GM23338 (cell line): ENCODE measurements around the gene ARHGEF19. TPM values are rescaled to one million over a fixed set of nuclear protein-coding genes. Genes with fewer than 3 reads are reported as not detected.

Experiments
- ATAC-seq: fragments of 200-7000 bp; cut with Tn5 transposase; 3 replicates; pipeline ENCODE4 v1.9.1; 2020
- DNase-seq: peaks from one replicate; pipeline ENCODE4 v3.0.0-alpha.2; 2015; ENCODE audit warnings: low spot score
- H2AFZ ChIP-seq: fragments of 200-600 bp; sonication (generic); 2 replicates; pipeline ENCODE4 v1.8.0; 2016; ENCODE audit warnings: antibody characterized with exemption, mild to moderate bottlenecking, moderate library complexity
- H3F3A ChIP-seq: fragments of 200-600 bp; sonication (generic); replicated peaks from 2 replicates; pipeline ENCODE4 v1.8.0; 2017; ENCODE audit warnings: antibody characterized with exemption, mixed run types, low read depth
- H3K27ac ChIP-seq: fragments of 200-600 bp; sonication (generic); 2 replicates; pipeline ENCODE4 v1.6.1; 2016; ENCODE audit warnings: low read depth
- H3K27me3 ChIP-seq: fragments of 200-600 bp; sonication (generic); 2 replicates; pipeline ENCODE4 v1.8.0; 2016; ENCODE audit warnings: mild to moderate bottlenecking, mixed run types, moderate library complexity; ENCODE audit not compliant: insufficient read depth
- H3K36me3 ChIP-seq: fragments of 200-600 bp; sonication (generic); 2 replicates; pipeline ENCODE4 v1.8.0; 2016; ENCODE audit warnings: mild to moderate bottlenecking; ENCODE audit not compliant: insufficient read depth
- H3K4me1 ChIP-seq: fragments of 200-600 bp; sonication (generic); 2 replicates; pipeline ENCODE4 v1.8.0; 2016; ENCODE audit warnings: mild to moderate bottlenecking, moderate library complexity; ENCODE audit not compliant: insufficient read depth
- H3K4me2 ChIP-seq: fragments of 200-600 bp; sonication (generic); 2 replicates; pipeline ENCODE4 v1.7.1; 2017; ENCODE audit warnings: mixed run types
- H3K4me3 ChIP-seq: fragments of 200-600 bp; sonication (generic); 2 replicates; pipeline ENCODE4 v1.6.1; 2016; ENCODE audit warnings: mixed run types
- H3K79me2 ChIP-seq: fragments of 200-600 bp; sonication (generic); replicated peaks from 2 replicates; pipeline ENCODE4 v1.8.0; 2017; ENCODE audit warnings: mild to moderate bottlenecking; ENCODE audit not compliant: insufficient read depth
- H3K9me2 ChIP-seq: fragments of 200-600 bp; sonication (generic); 2 replicates; pipeline ENCODE4 v1.8.0; 2017; ENCODE audit not compliant: insufficient read depth
- H4K20me1 ChIP-seq: fragments of 200-600 bp; sonication (generic); replicated peaks from 2 replicates; pipeline ENCODE4 v1.8.0; 2017; ENCODE audit warnings: mild to moderate bottlenecking; ENCODE audit not compliant: insufficient read depth
- H3K27ac Mint-ChIP-seq: 2 replicates; pipeline ENCODE4 v1.8.0; 2020; ENCODE audit warnings: inconsistent platforms, mild to moderate bottlenecking, moderate library complexity, mixed read lengths
- H3K27me3 Mint-ChIP-seq: 3 replicates; pipeline ENCODE4 v1.8.0; 2022; ENCODE audit warnings: low read depth, mild to moderate bottlenecking, moderate library complexity, mixed read lengths, inconsistent platforms; ENCODE audit not compliant: insufficient read depth, poor library complexity
- H3K36me3 Mint-ChIP-seq: 3 replicates; pipeline ENCODE4 v1.8.0; 2021; ENCODE audit warnings: low read depth, mild to moderate bottlenecking, inconsistent platforms, moderate library complexity, mixed read lengths
- H3K4me1 Mint-ChIP-seq: 3 replicates; pipeline ENCODE4 v1.8.0; 2020; ENCODE audit warnings: mild to moderate bottlenecking, inconsistent platforms, mixed read lengths
- H3K4me3 Mint-ChIP-seq: 3 replicates; pipeline ENCODE4 v1.8.0; 2021; ENCODE audit warnings: moderate library complexity, mild to moderate bottlenecking, inconsistent platforms, mixed read lengths
- H3K9me3 Mint-ChIP-seq: 3 replicates; pipeline ENCODE4 v1.8.0; 2020; ENCODE audit warnings: moderate library complexity, mild to moderate bottlenecking, inconsistent platforms, mixed read lengths
- CREB1 ChIP-seq: fragments of 250-450 bp; sonication (Bioruptor Pico); IDR thresholded peaks from 2 replicates; pipeline ENCODE4 v1.5.0; 2020; ENCODE audit warnings: low read depth, mild to moderate bottlenecking, moderate library complexity
- EZH2 ChIP-seq: fragments of 200-600 bp; sonication (generic); IDR thresholded peaks from one replicate; pipeline ENCODE4 v1.8.0; 2017; ENCODE audit warnings: antibody characterized with exemption, mild to moderate bottlenecking, low read depth; ENCODE audit not compliant: unreplicated experiment
- EZH2phosphoT487 ChIP-seq: fragments of 200-600 bp; sonication (generic); IDR thresholded peaks from one replicate; pipeline ENCODE4 v1.8.1; 2018; ENCODE audit warnings: antibody characterized with exemption; ENCODE audit not compliant: unreplicated experiment
- JUNB ChIP-seq: IDR thresholded peaks from one replicate; pipeline ENCODE4 v1.6.1; 2016; ENCODE audit warnings: antibody characterized with exemption; ENCODE audit not compliant: unreplicated experiment
- POLR2AphosphoS5 ChIP-seq: IDR thresholded peaks from 2 replicates; pipeline ENCODE4 v1.6.1; 2016; ENCODE audit warnings: antibody characterized with exemption, low read depth
- polyA plus RNA-seq: library from polyadenylated mRNA; unstranded; fragments of >200 nt; fragmentation: Nextera tagmentation; extraction: Ambion mirVana; gene quantifications from 2 replicates; pipeline ENCODE4 v1.2.1, GENCODE V29; 2016
- total RNA-seq: library from RNA; depleted of rRNA; stranded (reverse); fragments of >200 nt; shearing (Covaris generic); gene quantifications from 2 replicates; pipeline ENCODE4 v1.2.3, GENCODE V29; 2014
- TF ChIP-seq, protein P1 (sequence below): IDR thresholded peaks from one replicate; pipeline ENCODE4 v1.6.1; 2018; ENCODE audit warnings: antibody characterized with exemption; ENCODE audit not compliant: unreplicated experiment
- TF ChIP-seq, protein P2 (sequence below): IDR thresholded peaks from 2 replicates; pipeline ENCODE4 v1.6.1; 2016; ENCODE audit warnings: antibody characterized with exemption
- TF ChIP-seq, protein P3 (sequence below): fragments of 250-450 bp; sonication (Bioruptor Pico); IDR thresholded peaks from 2 replicates; pipeline ENCODE4 v1.5.0; 2020; ENCODE audit warnings: mild to moderate bottlenecking, moderate library complexity

Gene ARHGEF19
- total and polyA plus RNA-seq, 2 experiments from 2014 or later = 19.5 to 46.4 TPM

DNA sequence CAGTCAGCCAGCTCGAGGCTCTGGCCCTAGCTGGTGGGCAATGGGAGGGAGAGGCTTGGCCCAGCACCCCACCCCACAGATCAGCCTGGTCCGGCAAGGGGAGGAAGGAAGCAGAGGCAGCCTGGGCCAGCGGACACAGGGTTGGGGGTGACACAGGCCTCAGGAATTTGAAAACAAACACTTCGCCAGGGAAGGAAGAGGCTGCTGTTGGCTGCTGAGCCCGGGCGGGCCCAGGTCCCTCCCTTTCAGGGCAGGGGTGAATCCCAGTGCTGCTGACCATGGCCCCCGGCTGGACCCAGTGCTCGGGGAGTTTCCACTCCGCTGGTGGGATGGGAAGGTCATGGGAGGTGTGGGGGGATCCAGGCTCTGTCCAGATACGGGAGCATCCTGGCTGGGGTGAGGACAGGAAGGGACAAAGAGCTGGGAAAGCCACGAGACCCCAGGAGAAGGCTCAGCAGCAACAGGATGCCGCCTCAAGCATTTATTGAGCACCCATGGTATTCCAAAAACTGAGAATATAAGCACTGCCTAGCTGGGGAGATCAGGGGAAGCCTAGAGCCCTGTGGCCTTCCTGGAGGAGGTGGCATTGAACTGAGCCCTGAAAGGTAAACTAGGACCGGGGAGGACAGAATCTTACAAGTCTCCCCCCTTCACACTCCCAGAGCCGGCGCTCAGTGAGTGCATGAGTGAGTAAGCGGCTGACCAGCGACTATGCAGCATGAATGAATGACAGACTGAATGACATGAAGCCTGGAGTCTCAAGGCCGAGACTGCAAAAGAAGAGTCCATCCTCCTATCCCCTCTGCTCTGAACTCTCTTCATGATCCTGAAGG lies 30.3 kb downstream of the ARHGEF19 start:
- TF ChIP-seq EZH2phosphoT487 (no peak), POLR2AphosphoS5 (no peak), EZH2 (no peak)
- TF ChIP-seq, protein P1, sequence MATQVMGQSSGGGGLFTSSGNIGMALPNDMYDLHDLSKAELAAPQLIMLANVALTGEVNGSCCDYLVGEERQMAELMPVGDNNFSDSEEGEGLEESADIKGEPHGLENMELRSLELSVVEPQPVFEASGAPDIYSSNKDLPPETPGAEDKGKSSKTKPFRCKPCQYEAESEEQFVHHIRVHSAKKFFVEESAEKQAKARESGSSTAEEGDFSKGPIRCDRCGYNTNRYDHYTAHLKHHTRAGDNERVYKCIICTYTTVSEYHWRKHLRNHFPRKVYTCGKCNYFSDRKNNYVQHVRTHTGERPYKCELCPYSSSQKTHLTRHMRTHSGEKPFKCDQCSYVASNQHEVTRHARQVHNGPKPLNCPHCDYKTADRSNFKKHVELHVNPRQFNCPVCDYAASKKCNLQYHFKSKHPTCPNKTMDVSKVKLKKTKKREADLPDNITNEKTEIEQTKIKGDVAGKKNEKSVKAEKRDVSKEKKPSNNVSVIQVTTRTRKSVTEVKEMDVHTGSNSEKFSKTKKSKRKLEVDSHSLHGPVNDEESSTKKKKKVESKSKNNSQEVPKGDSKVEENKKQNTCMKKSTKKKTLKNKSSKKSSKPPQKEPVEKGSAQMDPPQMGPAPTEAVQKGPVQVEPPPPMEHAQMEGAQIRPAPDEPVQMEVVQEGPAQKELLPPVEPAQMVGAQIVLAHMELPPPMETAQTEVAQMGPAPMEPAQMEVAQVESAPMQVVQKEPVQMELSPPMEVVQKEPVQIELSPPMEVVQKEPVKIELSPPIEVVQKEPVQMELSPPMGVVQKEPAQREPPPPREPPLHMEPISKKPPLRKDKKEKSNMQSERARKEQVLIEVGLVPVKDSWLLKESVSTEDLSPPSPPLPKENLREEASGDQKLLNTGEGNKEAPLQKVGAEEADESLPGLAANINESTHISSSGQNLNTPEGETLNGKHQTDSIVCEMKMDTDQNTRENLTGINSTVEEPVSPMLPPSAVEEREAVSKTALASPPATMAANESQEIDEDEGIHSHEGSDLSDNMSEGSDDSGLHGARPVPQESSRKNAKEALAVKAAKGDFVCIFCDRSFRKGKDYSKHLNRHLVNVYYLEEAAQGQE = no peak
- TF ChIP-seq, protein P2, sequence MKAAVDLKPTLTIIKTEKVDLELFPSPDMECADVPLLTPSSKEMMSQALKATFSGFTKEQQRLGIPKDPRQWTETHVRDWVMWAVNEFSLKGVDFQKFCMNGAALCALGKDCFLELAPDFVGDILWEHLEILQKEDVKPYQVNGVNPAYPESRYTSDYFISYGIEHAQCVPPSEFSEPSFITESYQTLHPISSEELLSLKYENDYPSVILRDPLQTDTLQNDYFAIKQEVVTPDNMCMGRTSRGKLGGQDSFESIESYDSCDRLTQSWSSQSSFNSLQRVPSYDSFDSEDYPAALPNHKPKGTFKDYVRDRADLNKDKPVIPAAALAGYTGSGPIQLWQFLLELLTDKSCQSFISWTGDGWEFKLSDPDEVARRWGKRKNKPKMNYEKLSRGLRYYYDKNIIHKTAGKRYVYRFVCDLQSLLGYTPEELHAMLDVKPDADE = no peak
- no peaks in the 10 kb centered on the region for H3K79me2 ChIP-seq
- Mint-ChIP-seq H3K36me3 (no peaks in the 10 kb centered on the region), H3K4me1 (peaks cover 16% of the 10 kb centered on the region), H3K4me3 (peak overlapping the region; percentile 41; the same call in 1 of the 3 replicates), H3K27ac (peak overlapping the region; percentile 96), H3K27me3 (peaks cover 23% of the 10 kb centered on the region), H3K9me3 (no peaks in the 10 kb centered on the region)
- peak overlapping the region; percentile 84; the same call in 1 of the 2 replicates for H3K27ac ChIP-seq
- no peak overlapping the region for H3K4me3 ChIP-seq
- peaks cover 9% of the 10 kb centered on the region; the same call in 1 of the 2 replicates for H3K4me1 ChIP-seq
- H3K4me2 ChIP-seq = peak overlapping the region; percentile 49; the same call in 1 of the 2 replicates
- peak; percentile 90 for DNase-seq
- peaks cover 4% of the 10 kb centered on the region; the same call in 1 of the 2 replicates for H3F3A ChIP-seq
- no peaks in the 10 kb centered on the region for H4K20me1 ChIP-seq
- H3K36me3 ChIP-seq = no peaks in the 10 kb centered on the region
- H3K9me2 ChIP-seq = no peaks in the 10 kb centered on the region
- no peaks in the 10 kb centered on the region for H3K27me3 ChIP-seq
- peak; percentile 96 for ATAC-seq
- H2AFZ ChIP-seq = peak overlapping the region; percentile 98

DNA sequence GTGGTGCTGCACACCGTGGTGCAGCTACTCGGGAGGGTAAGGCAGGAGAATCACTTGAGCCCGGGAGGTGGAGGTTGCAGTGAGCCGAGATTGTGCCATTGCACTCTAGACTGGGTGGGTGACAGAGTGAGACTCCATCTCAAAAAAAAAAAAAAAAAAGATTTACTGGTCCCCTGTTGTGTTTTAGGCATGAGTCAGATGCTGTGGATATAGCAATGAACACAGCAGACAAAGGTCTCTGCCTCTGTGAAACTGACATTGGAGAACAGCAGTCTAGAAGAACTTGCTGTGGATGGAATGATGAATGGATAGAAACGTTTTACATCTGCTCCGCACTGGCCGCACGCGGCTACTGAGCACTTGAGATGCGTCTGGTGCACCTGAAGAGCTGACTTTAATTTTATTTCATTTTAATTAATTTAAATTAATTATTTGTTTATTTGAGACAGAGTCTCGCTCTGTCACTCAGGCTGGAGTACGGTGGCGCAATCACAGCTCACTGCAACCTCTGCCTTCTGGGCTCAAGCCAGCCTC lies 32.1 kb downstream of the ARHGEF19 start:
- H3K4me1 Mint-ChIP-seq = peaks cover 22% of the 10 kb centered on the region
- Histone ChIP-seq H3K9me2 (no peaks in the 10 kb centered on the region), H4K20me1 (no peaks in the 10 kb centered on the region), H3K4me2 (no peak overlapping the region), H3K4me3 (no peak overlapping the region), H3K27me3 (no peaks in the 10 kb centered on the region), H3K27ac (no peak overlapping the region), H3K4me1 (peaks cover 9% of the 10 kb centered on the region; the same call in 1 of the 2 replicates), H3K79me2 (no peaks in the 10 kb centered on the region), H2AFZ (no peak overlapping the region), H3K36me3 (no peaks in the 10 kb centered on the region), H3F3A (peaks cover 4% of the 10 kb centered on the region; the same call in 1 of the 2 replicates)
- H3K9me3 Mint-ChIP-seq = no peaks in the 10 kb centered on the region
- no peaks in the 10 kb centered on the region for H3K36me3 Mint-ChIP-seq
- ATAC-seq = no peak
- no peak overlapping the region for H3K27ac Mint-ChIP-seq
- H3K4me3 Mint-ChIP-seq = no peak overlapping the region
- peaks cover 20% of the 10 kb centered on the region for H3K27me3 Mint-ChIP-seq
- DNase-seq = no peak
- no peak for TF ChIP-seq CREB1 (CRISPR knock-in tag)
- no peak for TF ChIP-seq JUNB
- no peak for TF ChIP-seq EZH2
- TF ChIP-seq, protein P3, sequence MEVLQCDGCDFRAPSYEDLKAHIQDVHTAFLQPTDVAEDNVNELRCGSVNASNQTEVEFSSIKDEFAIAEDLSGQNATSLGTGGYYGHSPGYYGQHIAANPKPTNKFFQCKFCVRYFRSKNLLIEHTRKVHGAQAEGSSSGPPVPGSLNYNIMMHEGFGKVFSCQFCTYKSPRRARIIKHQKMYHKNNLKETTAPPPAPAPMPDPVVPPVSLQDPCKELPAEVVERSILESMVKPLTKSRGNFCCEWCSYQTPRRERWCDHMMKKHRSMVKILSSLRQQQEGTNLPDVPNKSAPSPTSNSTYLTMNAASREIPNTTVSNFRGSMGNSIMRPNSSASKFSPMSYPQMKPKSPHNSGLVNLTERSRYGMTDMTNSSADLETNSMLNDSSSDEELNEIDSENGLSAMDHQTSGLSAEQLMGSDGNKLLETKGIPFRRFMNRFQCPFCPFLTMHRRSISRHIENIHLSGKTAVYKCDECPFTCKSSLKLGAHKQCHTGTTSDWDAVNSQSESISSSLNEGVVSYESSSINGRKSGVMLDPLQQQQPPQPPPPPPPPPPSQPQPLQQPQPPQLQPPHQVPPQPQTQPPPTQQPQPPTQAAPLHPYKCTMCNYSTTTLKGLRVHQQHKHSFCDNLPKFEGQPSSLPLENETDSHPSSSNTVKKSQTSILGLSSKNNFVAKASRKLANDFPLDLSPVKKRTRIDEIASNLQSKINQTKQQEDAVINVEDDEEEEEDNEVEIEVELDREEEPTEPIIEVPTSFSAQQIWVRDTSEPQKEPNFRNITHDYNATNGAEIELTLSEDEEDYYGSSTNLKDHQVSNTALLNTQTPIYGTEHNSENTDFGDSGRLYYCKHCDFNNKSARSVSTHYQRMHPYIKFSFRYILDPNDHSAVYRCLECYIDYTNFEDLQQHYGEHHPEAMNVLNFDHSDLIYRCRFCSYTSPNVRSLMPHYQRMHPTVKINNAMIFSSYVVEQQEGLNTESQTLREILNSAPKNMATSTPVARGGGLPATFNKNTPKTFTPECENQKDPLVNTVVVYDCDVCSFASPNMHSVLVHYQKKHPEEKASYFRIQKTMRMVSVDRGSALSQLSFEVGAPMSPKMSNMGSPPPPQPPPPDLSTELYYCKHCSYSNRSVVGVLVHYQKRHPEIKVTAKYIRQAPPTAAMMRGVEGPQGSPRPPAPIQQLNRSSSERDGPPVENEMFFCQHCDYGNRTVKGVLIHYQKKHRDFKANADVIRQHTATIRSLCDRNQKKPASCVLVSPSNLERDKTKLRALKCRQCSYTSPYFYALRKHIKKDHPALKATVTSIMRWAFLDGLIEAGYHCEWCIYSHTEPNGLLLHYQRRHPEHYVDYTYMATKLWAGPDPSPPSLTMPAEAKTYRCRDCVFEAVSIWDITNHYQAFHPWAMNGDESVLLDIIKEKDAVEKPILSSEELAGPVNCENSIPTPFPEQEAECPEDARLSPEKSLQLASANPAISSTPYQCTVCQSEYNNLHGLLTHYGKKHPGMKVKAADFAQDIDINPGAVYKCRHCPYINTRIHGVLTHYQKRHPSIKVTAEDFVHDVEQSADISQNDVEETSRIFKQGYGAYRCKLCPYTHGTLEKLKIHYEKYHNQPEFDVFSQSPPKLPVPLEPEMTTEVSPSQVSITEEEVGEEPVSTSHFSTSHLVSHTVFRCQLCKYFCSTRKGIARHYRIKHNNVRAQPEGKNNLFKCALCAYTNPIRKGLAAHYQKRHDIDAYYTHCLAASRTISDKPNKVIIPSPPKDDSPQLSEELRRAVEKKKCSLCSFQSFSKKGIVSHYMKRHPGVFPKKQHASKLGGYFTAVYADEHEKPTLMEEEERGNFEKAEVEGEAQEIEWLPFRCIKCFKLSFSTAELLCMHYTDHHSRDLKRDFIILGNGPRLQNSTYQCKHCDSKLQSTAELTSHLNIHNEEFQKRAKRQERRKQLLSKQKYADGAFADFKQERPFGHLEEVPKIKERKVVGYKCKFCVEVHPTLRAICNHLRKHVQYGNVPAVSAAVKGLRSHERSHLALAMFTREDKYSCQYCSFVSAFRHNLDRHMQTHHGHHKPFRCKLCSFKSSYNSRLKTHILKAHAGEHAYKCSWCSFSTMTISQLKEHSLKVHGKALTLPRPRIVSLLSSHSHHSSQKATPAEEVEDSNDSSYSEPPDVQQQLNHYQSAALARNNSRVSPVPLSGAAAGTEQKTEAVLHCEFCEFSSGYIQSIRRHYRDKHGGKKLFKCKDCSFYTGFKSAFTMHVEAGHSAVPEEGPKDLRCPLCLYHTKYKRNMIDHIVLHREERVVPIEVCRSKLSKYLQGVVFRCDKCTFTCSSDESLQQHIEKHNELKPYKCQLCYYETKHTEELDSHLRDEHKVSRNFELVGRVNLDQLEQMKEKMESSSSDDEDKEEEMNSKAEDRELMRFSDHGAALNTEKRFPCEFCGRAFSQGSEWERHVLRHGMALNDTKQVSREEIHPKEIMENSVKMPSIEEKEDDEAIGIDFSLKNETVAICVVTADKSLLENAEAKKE (CRISPR knock-in tag) = no peak
- no peak for TF ChIP-seq EZH2phosphoT487
